Endothelial cell of umbilical vein (primary cell): ENCODE measurements around the gene FRZB. TPM values are rescaled to one million over a fixed set of nuclear protein-coding genes. Genes with fewer than 3 reads are reported as not detected.

Experiments
- BruUV-seq: library from RNA; stranded (reverse); fragments of 400-500 nt; replicated peaks from 2 replicates; lab custom pipeline; 2021; lab: Mats Ljungman, UMichigan
- CTCF ChIA-PET: fragments of 300-600, 350-600 bp; sonication (Branson Sonifier 250); formaldehyde crosslinking; loops from one replicate; lab custom pipeline; 2021; ENCODE audit warnings: antibody characterized with exemption, inconsistent platforms; lab: Charles Lee
- POLR2A ChIA-PET: fragments of 300-600, 350-600 bp; sonication (Branson Sonifier 250); formaldehyde crosslinking; loops from one replicate; lab custom pipeline; 2021; ENCODE audit warnings: antibody characterized with exemption, inconsistent platforms; lab: Charles Lee
- DNase-seq: peaks from one replicate; pipeline ENCODE4 v3.0.0-alpha.2; 2011; ENCODE audit warnings: low read depth, low spot score
- FAIRE-seq: peaks from 2 replicates; lab custom pipeline; 2011; peaks lifted over from hg19 to GRCh38; lab: Jason Lieb, UNC
- H2AFZ ChIP-seq: 2 replicates; pipeline ENCODE4 v1.6.0; 2012; ENCODE audit warnings: low read depth, low read length, control low read depth, inconsistent platforms
- H3K27ac ChIP-seq: 2 replicates; pipeline ENCODE4 v1.5.1; 2011; ENCODE audit warnings: low read depth, mild to moderate bottlenecking, control low read depth, low read length, moderate library complexity; ENCODE audit not compliant: insufficient read depth
- H3K27me3 ChIP-seq, 2 experiments: 2 replicates each; pipeline versions ENCODE4 v1.6.0 to v1.6.1; 2011; ENCODE audit warnings: low read length in 2 of 2, mixed read lengths in 1 of 2; ENCODE audit not compliant: control insufficient read depth in 2 of 2, insufficient read depth in 2 of 2
- H3K36me3 ChIP-seq, 2 experiments: 2 replicates in 1 of 2; 3 replicates in 1 of 2; pipeline ENCODE4 v1.5.1; 2011; ENCODE audit warnings: low read length in 2 of 2, mild to moderate bottlenecking in 1 of 2, moderate library complexity in 1 of 2; ENCODE audit not compliant: control insufficient read depth in 2 of 2, insufficient read depth in 2 of 2; ENCODE audit errors: extremely low read depth in 1 of 2
- H3K4me1 ChIP-seq: 3 replicates; pipeline ENCODE4 v1.5.1; 2011; ENCODE audit warnings: mild to moderate bottlenecking, low read length; ENCODE audit not compliant: control insufficient read depth, insufficient read depth; ENCODE audit errors: extremely low read depth
- H3K4me2 ChIP-seq: 2 replicates; pipeline ENCODE4 v1.6.1; 2011; ENCODE audit warnings: low read length, control low read depth, mixed read lengths; ENCODE audit not compliant: insufficient read depth
- H3K4me3 ChIP-seq, 3 experiments: fragments of 200-600 bp in 1 of 3; sonication (generic), shearing (Covaris generic) in 1 of 3; replicated peaks in 1 of 3; 2 replicates each; pipeline ENCODE4 v1.5.1; 2011 to 2016; ENCODE audit warnings: control low read depth in 3 of 3, low read length in 3 of 3, mild to moderate bottlenecking in 2 of 3, inconsistent platforms in 1 of 3, low read depth in 1 of 3, moderate library complexity in 1 of 3; ENCODE audit not compliant: insufficient read depth in 1 of 3
- H3K79me2 ChIP-seq: 2 replicates; pipeline ENCODE4 v1.6.0; 2012; ENCODE audit warnings: low read length, inconsistent platforms; ENCODE audit not compliant: control insufficient read depth, insufficient read depth
- H3K9ac ChIP-seq: replicated peaks from 2 replicates; pipeline ENCODE3; 2011; ENCODE audit warnings: low read length, control low read depth; ENCODE audit not compliant: insufficient read depth; ENCODE audit errors: extremely low read depth
- H3K9me1 ChIP-seq: replicated peaks from 3 replicates; pipeline ENCODE4 v1.6.0; 2011; ENCODE audit warnings: mild to moderate bottlenecking, low read length; ENCODE audit not compliant: control insufficient read depth, insufficient read depth; ENCODE audit errors: extremely low read depth
- H3K9me3 ChIP-seq: replicated peaks from 2 replicates; pipeline ENCODE4 v1.5.1; 2012; ENCODE audit warnings: low read length, inconsistent platforms; ENCODE audit not compliant: control insufficient read depth, insufficient read depth
- H4K20me1 ChIP-seq: replicated peaks from 2 replicates; pipeline ENCODE3; 2011; ENCODE audit warnings: mild to moderate bottlenecking, low read length; ENCODE audit not compliant: control insufficient read depth, insufficient read depth; ENCODE audit errors: extremely low read depth
- EZH2 ChIP-seq: IDR thresholded peaks from 2 replicates; pipeline ENCODE4 v1.6.1; 2012; ENCODE audit warnings: borderline replicate concordance, low read depth, mild to moderate bottlenecking, moderate library complexity, low read length, inconsistent platforms; ENCODE audit not compliant: severe bottlenecking
- FOS ChIP-seq: IDR thresholded peaks from 2 replicates; pipeline ENCODE4 v1.6.1; 2011; ENCODE audit warnings: mild to moderate bottlenecking, low read length, moderate library complexity, borderline replicate concordance; ENCODE audit not compliant: insufficient read depth
- GATA2 ChIP-seq: IDR thresholded peaks from 2 replicates; pipeline ENCODE4 v1.7.0; 2011; ENCODE audit warnings: low read depth, mild to moderate bottlenecking, moderate library complexity, mixed read lengths, low read length; ENCODE audit not compliant: insufficient read length, insufficient read depth
- JUN ChIP-seq: IDR thresholded peaks from 2 replicates; pipeline ENCODE4 v1.6.1; 2011; ENCODE audit warnings: borderline replicate concordance, low read depth; ENCODE audit not compliant: insufficient read length, insufficient read depth
- MYC ChIP-seq: IDR thresholded peaks from one replicate; pipeline ENCODE4 v1.6.1; 2011; ENCODE audit warnings: mild to moderate bottlenecking, low read depth, low read length
- POLR2A ChIP-seq: IDR thresholded peaks from 2 replicates; pipeline ENCODE4 v1.6.1; 2012; ENCODE audit warnings: low read depth, mild to moderate bottlenecking, control low read depth, low read length
- POLR2AphosphoS5 ChIP-seq: IDR thresholded peaks from 2 replicates; pipeline ENCODE4 v1.6.1; 2012; ENCODE audit warnings: low read depth, mild to moderate bottlenecking, control low read depth, low read length, moderate library complexity; ENCODE audit not compliant: insufficient read depth
- dilution Hi-C: fragments of 300-500 bp; cut with MboI; formaldehyde crosslinking; loops from one replicate; pipeline ENCODE4 v1.15.0; 2019; ENCODE audit warnings: low sequenced_read_pairs; ENCODE audit not compliant: extremely low pct_ligation_motif_present
- intact Hi-C: fragments of 100-400 bp; cut with micrococcal nuclease; formaldehyde crosslinking; loops from one replicate; pipeline ENCODE4 v1.10.0; 2022
- polyA plus RNA-seq, 4 experiments: library from polyadenylated mRNA; depleted of rRNA in 3 of 4; stranded (reverse) in 3 of 4; unstranded in 1 of 4; fragments of >200 nt; gene quantifications; 2 replicates each; pipeline versions ENCODE4 v1.2.1 to v1.2.3, GENCODE V29; 2011 to 2012; ENCODE audit warnings: missing spikeins in 1 of 4
- total RNA-seq: library from RNA; stranded (reverse); gene quantifications from 2 replicates; pipeline ENCODE4 v1.2.3, GENCODE V29; 2021
- TF ChIP-seq, protein P1 (sequence below): IDR thresholded peaks from 2 replicates; pipeline ENCODE4 v1.6.1; 2011; ENCODE audit not compliant: insufficient read depth, insufficient read length

Gene FRZB
- total and polyA plus RNA-seq, 2 donors (not counting 3 experiments of a cell fraction or from before 2014, with no cell fraction given): 0.04 TPM; not detected in 1

DNA sequence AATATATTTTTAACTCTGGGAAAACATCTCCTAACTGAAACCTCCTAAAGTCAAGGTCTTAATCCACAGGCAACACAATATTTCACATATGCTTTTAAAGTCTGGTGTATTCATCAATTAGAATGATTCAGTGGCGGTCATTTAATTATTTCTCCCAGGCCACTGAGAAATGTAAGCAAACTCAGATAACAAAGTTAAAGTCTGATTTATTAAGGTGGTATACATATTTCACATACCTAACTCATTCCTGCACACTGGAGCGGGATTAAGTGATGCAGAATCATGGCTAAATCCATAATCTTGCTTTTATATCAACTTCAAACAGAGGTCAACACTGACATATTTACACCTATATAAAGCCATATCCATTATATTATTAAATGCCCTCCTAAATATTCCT lies 43.7 kb downstream of the FRZB start:
- intact Hi-C loops: no loop called here
- Histone ChIP-seq H3K4me1 (no peaks in the 10 kb centered on the region), H3K27ac (no peak overlapping the region), H3K27me3 (peaks cover 3% of the 10 kb centered on the region in 2 experiments), H3K4me3 (no peak overlapping the region), H3K9ac (no peak overlapping the region), H3K9me1 (no peaks in the 10 kb centered on the region), H3K4me2 (no peak overlapping the region), H3K79me2 (no peaks in the 10 kb centered on the region), H4K20me1 (no peaks in the 10 kb centered on the region), H2AFZ (no peak overlapping the region), H3K9me3 (no peaks in the 10 kb centered on the region), H3K36me3 (no peaks in the 10 kb centered on the region)
- FAIRE-seq: no peak
- ChIA-PET CTCF (interaction anchor here (0.7 kb wide), 1 partner anchor 23 kb away, joined by 3 read pairs; no protein-coding TSS in a partner anchor), POLR2A (no interaction called here)
- BruUV-seq: no TSS peak
- dilution Hi-C loops: no loop called here
- no peak for DNase-seq
- no peak for TF ChIP-seq GATA2
- no peak for TF ChIP-seq JUN
- no peak for TF ChIP-seq EZH2
- no peak for TF ChIP-seq POLR2A
- TF ChIP-seq, protein P1, sequence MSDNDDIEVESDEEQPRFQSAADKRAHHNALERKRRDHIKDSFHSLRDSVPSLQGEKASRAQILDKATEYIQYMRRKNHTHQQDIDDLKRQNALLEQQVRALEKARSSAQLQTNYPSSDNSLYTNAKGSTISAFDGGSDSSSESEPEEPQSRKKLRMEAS: no peak
- TF ChIP-seq MYC: no peak

GRCh38 chr2:182821182-182821581 lies 45.3 kb downstream of the FRZB start:
- Histone ChIP-seq H2AFZ (no peak overlapping the region), H3K9ac (no peak overlapping the region), H3K4me3 (no peak overlapping the region), H3K27me3 (no peaks in the 10 kb centered on the region), H4K20me1 (no peaks in the 10 kb centered on the region), H3K79me2 (no peaks in the 10 kb centered on the region), H3K9me3 (no peaks in the 10 kb centered on the region), H3K4me2 (no peak overlapping the region), H3K27ac (no peak overlapping the region), H3K36me3 (no peaks in the 10 kb centered on the region), H3K9me1 (no peaks in the 10 kb centered on the region), H3K4me1 (no peaks in the 10 kb centered on the region)
- FAIRE-seq: no peak
- dilution Hi-C loops (no loop called here), intact Hi-C loops (no loop called here)
- ChIA-PET CTCF (no interaction called here), POLR2A (no interaction called here)
- BruUV-seq: no TSS peak
- no peak for DNase-seq
- TF ChIP-seq POLR2AphosphoS5: no peak
- TF ChIP-seq EZH2: no peak
- no peak for TF ChIP-seq GATA2
- TF ChIP-seq MYC: no peak
- no peak for TF ChIP-seq FOS
